HG02610 (cell line): ENCODE data around the gene C19orf85.
"Not testable (repeated sequence)": the region's sequence is repeated elsewhere in the genome, so short reads cannot be mapped to it uniquely, and the experiment has no call there.

ENCODE experiments used
- ATAC-seq: cut with Tn5 transposase; IDR thresholded peaks from one replicate; pipeline ENCODE4 v1.9.1; 2021; ENCODE audit warnings: mild to moderate bottlenecking, moderate library complexity; ENCODE audit not compliant: unreplicated experiment

Gene C19orf85

GRCh38 chr19:55464662-55465054, at the start of gene C19orf85:
C19orf85 (minus strand) TSS chr19:55464751; CDS start chr19:55464554, 197 bp downstream.
- no peak for ATAC-seq

GRCh38 chr19:55508120-55508519, 43.6 kb upstream of the C19orf85 start:
- ATAC-seq = no peak

GRCh38 chr19:55504981-55505380, 40.4 kb upstream of the C19orf85 start:
- no peak for ATAC-seq

GRCh38 chr19:55504252-55504603, 39.7 kb upstream of the C19orf85 start:
- no peak for ATAC-seq

GRCh38 chr19:55503502-55504251, 39.1 kb upstream of the C19orf85 start:
- ATAC-seq = peak; percentile 88

GRCh38 chr19:55503157-55503501, 38.6 kb upstream of the C19orf85 start:
- no peak for ATAC-seq

- ATAC-seq = no peak
Observed at GRCh38 chr19:55502197-55502952, 37.8 kb upstream of the C19orf85 start.

GRCh38 chr19:55500368-55500952, 35.9 kb upstream of the C19orf85 start:
- ATAC-seq = no peak

GRCh38 chr19:55498246-55498840, 33.8 kb upstream of the C19orf85 start:
- ATAC-seq = no peak

GRCh38 chr19:55497763-55498162, 33.2 kb upstream of the C19orf85 start:
- ATAC-seq = no peak

GRCh38 chr19:55496820-55497219, 32.3 kb upstream of the C19orf85 start:
- not testable (repeated sequence) for ATAC-seq

GRCh38 chr19:55495646-55496349, 31.2 kb upstream of the C19orf85 start:
- ATAC-seq = no peak

GRCh38 chr19:55494172-55494761, 29.7 kb upstream of the C19orf85 start:
- no peak for ATAC-seq

- ATAC-seq = no peak
Observed at GRCh38 chr19:55493645-55494171, 29.2 kb upstream of the C19orf85 start.

- ATAC-seq = no peak
Observed at GRCh38 chr19:55493052-55493644, 28.6 kb upstream of the C19orf85 start.

- ATAC-seq = no peak
Observed at GRCh38 chr19:55492362-55492944, 27.9 kb upstream of the C19orf85 start.

GRCh38 chr19:55491546-55492360, 27.2 kb upstream of the C19orf85 start:
- ATAC-seq = no peak

- no peak for ATAC-seq
Observed at GRCh38 chr19:55490478-55491432, 26.2 kb upstream of the C19orf85 start.
